Neural cell (in vitro differentiated cells): ENCODE results near the gene RASAL2.

ENCODE experiments used
- EP300 ChIP-seq: fragments of 450-650 bp; conservative IDR thresholded peaks from 2 replicates; pipeline ENCODE4 v1.6.1; 2014; ENCODE audit warnings: antibody characterized with exemption, mild to moderate bottlenecking, moderate library complexity; ENCODE audit not compliant: poor library complexity, severe bottlenecking
- EZH2 ChIP-seq: fragments of 200-600, 300-800 bp; shearing (Covaris generic), sonication (generic); IDR thresholded peaks from 2 replicates; pipeline ENCODE4 v1.6.1; 2014; ENCODE audit warnings: antibody characterized with exemption, low read length, borderline replicate concordance, mild to moderate bottlenecking; ENCODE audit not compliant: insufficient read depth, poor library complexity, severe bottlenecking
- POLR2AphosphoS5 ChIP-seq: IDR thresholded peaks from 2 replicates; pipeline ENCODE4 v1.6.1; 2012
- RAD21 ChIP-seq: fragments of 450-650 bp; conservative IDR thresholded peaks from 2 replicates; pipeline ENCODE4 v1.6.1; 2014; ENCODE audit warnings: antibody characterized with exemption, mild to moderate bottlenecking, moderate library complexity
- SMC3 ChIP-seq: fragments of 450-650 bp; conservative IDR thresholded peaks from 2 replicates; pipeline ENCODE4 v1.6.1; 2014; ENCODE audit warnings: antibody characterized with exemption, mild to moderate bottlenecking, moderate library complexity; ENCODE audit not compliant: poor library complexity
- TAF1 ChIP-seq: IDR thresholded peaks from 2 replicates; pipeline ENCODE4 v1.6.1; 2012; ENCODE audit warnings: low read depth
- TF ChIP-seq, protein P1 (sequence below): fragments of 450-650 bp; IDR thresholded peaks from 2 replicates; pipeline ENCODE4 v1.5.1; 2014; ENCODE audit warnings: antibody characterized with exemption, mild to moderate bottlenecking, moderate library complexity; ENCODE audit not compliant: poor library complexity, severe bottlenecking
- TF ChIP-seq, protein P2 (sequence below): IDR thresholded peaks from 2 replicates; pipeline ENCODE4 v1.6.1; 2012; ENCODE audit warnings: borderline replicate concordance

DNA sequence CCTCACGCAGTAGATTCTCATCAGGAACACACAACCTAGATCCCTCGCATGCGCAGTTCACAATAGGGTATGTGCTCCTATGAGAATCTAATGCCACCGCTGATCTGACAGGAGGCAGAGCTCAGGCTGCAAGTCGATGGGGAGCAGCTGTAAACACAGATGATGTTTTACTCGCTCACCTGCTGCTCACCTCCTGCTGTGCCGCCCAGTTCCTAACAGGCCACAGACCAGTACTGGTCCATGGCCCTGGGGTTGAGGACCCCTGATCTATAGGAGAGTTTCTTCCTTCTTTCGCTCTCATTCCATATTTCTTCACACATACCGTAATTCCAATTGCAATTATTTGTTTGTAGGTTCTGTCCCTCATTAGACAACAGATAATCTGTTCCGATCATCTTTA, 299.5 kb downstream of the RASAL2 start:
- TF ChIP-seq, protein P1, sequence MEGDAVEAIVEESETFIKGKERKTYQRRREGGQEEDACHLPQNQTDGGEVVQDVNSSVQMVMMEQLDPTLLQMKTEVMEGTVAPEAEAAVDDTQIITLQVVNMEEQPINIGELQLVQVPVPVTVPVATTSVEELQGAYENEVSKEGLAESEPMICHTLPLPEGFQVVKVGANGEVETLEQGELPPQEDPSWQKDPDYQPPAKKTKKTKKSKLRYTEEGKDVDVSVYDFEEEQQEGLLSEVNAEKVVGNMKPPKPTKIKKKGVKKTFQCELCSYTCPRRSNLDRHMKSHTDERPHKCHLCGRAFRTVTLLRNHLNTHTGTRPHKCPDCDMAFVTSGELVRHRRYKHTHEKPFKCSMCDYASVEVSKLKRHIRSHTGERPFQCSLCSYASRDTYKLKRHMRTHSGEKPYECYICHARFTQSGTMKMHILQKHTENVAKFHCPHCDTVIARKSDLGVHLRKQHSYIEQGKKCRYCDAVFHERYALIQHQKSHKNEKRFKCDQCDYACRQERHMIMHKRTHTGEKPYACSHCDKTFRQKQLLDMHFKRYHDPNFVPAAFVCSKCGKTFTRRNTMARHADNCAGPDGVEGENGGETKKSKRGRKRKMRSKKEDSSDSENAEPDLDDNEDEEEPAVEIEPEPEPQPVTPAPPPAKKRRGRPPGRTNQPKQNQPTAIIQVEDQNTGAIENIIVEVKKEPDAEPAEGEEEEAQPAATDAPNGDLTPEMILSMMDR: no peak
- TF ChIP-seq POLR2AphosphoS5 (no peak), EZH2 (no peak), SMC3 (no peak), EP300 (no peak), RAD21 (no peak), TAF1 (no peak)
- TF ChIP-seq, protein P2, sequence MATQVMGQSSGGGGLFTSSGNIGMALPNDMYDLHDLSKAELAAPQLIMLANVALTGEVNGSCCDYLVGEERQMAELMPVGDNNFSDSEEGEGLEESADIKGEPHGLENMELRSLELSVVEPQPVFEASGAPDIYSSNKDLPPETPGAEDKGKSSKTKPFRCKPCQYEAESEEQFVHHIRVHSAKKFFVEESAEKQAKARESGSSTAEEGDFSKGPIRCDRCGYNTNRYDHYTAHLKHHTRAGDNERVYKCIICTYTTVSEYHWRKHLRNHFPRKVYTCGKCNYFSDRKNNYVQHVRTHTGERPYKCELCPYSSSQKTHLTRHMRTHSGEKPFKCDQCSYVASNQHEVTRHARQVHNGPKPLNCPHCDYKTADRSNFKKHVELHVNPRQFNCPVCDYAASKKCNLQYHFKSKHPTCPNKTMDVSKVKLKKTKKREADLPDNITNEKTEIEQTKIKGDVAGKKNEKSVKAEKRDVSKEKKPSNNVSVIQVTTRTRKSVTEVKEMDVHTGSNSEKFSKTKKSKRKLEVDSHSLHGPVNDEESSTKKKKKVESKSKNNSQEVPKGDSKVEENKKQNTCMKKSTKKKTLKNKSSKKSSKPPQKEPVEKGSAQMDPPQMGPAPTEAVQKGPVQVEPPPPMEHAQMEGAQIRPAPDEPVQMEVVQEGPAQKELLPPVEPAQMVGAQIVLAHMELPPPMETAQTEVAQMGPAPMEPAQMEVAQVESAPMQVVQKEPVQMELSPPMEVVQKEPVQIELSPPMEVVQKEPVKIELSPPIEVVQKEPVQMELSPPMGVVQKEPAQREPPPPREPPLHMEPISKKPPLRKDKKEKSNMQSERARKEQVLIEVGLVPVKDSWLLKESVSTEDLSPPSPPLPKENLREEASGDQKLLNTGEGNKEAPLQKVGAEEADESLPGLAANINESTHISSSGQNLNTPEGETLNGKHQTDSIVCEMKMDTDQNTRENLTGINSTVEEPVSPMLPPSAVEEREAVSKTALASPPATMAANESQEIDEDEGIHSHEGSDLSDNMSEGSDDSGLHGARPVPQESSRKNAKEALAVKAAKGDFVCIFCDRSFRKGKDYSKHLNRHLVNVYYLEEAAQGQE: no peak
